Activated CD8-positive, alpha-beta T cell treated with anti-CD3 and anti-CD28 coated beads for 36 hours (primary cell): ENCODE data around the gene DCHS1. TPM values are rescaled to one million over a fixed set of nuclear protein-coding genes. Genes with fewer than 3 reads are reported as not detected.
A peak's percentile ranks its signal among the peaks of the same experiment; 100 is the strongest.

ENCODE experiments used
- ATAC-seq: fragments of 200-7000 bp; cut with Tn5 transposase; one replicate; pipeline ENCODE4 v1.10.0; 2021; ENCODE audit warnings: mild to moderate bottlenecking, moderate library complexity
- CTCF ChIA-PET: fragments of 350-600 bp; sonication (Branson Sonifier 250); formaldehyde crosslinking; loops from one replicate; lab custom pipeline; 2021; ENCODE audit warnings: antibody characterized with exemption; lab: Charles Lee
- POLR2A ChIA-PET: fragments of 350-600 bp; sonication (Branson Sonifier 250); formaldehyde crosslinking; loops from one replicate; lab custom pipeline; 2021; ENCODE audit warnings: antibody characterized with exemption; lab: Charles Lee
- DNase-seq: peaks from one replicate; pipeline ENCODE4 v3.0.0-alpha.2; 2020
- H3K27ac Mint-ChIP-seq: one replicate; pipeline ENCODE4 v1.8.0; 2021; ENCODE audit warnings: mild to moderate bottlenecking, mixed read lengths
- H3K27me3 Mint-ChIP-seq: one replicate; pipeline ENCODE4 v1.8.0; 2021; ENCODE audit warnings: mixed read lengths
- H3K36me3 Mint-ChIP-seq: one replicate; pipeline ENCODE4 v1.8.0; 2021; ENCODE audit warnings: low read depth, mixed read lengths
- H3K4me1 Mint-ChIP-seq: one replicate; pipeline ENCODE4 v1.8.0; 2021; ENCODE audit warnings: low read depth, mixed read lengths
- H3K4me3 Mint-ChIP-seq: one replicate; pipeline ENCODE4 v1.8.0; 2021; ENCODE audit warnings: mild to moderate bottlenecking, moderate library complexity, mixed read lengths
- H3K9me3 Mint-ChIP-seq: one replicate; pipeline ENCODE4 v1.8.0; 2021; ENCODE audit warnings: mixed read lengths
- intact Hi-C: fragments of 100-400 bp; cut with micrococcal nuclease; formaldehyde crosslinking; loops from one replicate; pipeline ENCODE4 v1.10.0; 2022
- total RNA-seq, 2 experiments: library from RNA; stranded (reverse); gene quantifications; one replicate each; pipeline ENCODE4 v1.2.3, GENCODE V29; 2021
- TF ChIP-seq, protein P1 (sequence below): fragments of 200-600 bp; IDR thresholded peaks from one replicate; pipeline ENCODE4 v1.8.0; 2022; ENCODE audit warnings: antibody characterized with exemption, mild to moderate bottlenecking

Gene DCHS1
- total RNA-seq, 2 experiments from 2014 or later = 1.6 TPM

- ATAC-seq (no peak), DNase-seq (no peak)
- no peaks in the 10 kb centered on the region for H3K27me3 Mint-ChIP-seq
- H3K27ac Mint-ChIP-seq = no peak overlapping the region
- POLR2A ChIA-PET = interaction anchor here (1.5 kb wide), 1 partner anchor 67 kb away, joined by 5 read pairs; no protein-coding TSS in a partner anchor
- peaks cover 20% of the 10 kb centered on the region for H3K36me3 Mint-ChIP-seq
- intact Hi-C loops = loop anchor here (10.0 kb wide), 1 partner anchor 130 kb away; no protein-coding TSS in a partner anchor
- peaks cover 16% of the 10 kb centered on the region for H3K4me1 Mint-ChIP-seq
- CTCF ChIA-PET = no interaction called here
- no peak overlapping the region for H3K4me3 Mint-ChIP-seq
- TF ChIP-seq, protein P1, sequence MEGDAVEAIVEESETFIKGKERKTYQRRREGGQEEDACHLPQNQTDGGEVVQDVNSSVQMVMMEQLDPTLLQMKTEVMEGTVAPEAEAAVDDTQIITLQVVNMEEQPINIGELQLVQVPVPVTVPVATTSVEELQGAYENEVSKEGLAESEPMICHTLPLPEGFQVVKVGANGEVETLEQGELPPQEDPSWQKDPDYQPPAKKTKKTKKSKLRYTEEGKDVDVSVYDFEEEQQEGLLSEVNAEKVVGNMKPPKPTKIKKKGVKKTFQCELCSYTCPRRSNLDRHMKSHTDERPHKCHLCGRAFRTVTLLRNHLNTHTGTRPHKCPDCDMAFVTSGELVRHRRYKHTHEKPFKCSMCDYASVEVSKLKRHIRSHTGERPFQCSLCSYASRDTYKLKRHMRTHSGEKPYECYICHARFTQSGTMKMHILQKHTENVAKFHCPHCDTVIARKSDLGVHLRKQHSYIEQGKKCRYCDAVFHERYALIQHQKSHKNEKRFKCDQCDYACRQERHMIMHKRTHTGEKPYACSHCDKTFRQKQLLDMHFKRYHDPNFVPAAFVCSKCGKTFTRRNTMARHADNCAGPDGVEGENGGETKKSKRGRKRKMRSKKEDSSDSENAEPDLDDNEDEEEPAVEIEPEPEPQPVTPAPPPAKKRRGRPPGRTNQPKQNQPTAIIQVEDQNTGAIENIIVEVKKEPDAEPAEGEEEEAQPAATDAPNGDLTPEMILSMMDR = no peak
- no peaks in the 10 kb centered on the region for H3K9me3 Mint-ChIP-seq
Observed at GRCh38 chr11:6615046-6615445, 40.6 kb downstream of the DCHS1 start.

GRCh38 chr11:6614446-6614845, 41.2 kb downstream of the DCHS1 start:
- ChIA-PET POLR2A (interaction anchor here (1.5 kb wide), 1 partner anchor 68 kb away, joined by 5 read pairs; no protein-coding TSS in a partner anchor), CTCF (interaction anchor here (2.4 kb wide), 1 partner anchor 10 kb away, joined by 10 read pairs; no protein-coding TSS in a partner anchor)
- Mint-ChIP-seq H3K9me3 (no peaks in the 10 kb centered on the region), H3K4me3 (no peak overlapping the region), H3K4me1 (peaks cover 22% of the 10 kb centered on the region), H3K36me3 (peaks cover 26% of the 10 kb centered on the region), H3K27ac (no peak overlapping the region), H3K27me3 (no peaks in the 10 kb centered on the region)
- TF ChIP-seq, protein P1 = no peak
- no peak for DNase-seq
- intact Hi-C loops = loop anchor here (10.0 kb wide), 1 partner anchor 130 kb away; no protein-coding TSS in a partner anchor
- ATAC-seq = no peak

DNA sequence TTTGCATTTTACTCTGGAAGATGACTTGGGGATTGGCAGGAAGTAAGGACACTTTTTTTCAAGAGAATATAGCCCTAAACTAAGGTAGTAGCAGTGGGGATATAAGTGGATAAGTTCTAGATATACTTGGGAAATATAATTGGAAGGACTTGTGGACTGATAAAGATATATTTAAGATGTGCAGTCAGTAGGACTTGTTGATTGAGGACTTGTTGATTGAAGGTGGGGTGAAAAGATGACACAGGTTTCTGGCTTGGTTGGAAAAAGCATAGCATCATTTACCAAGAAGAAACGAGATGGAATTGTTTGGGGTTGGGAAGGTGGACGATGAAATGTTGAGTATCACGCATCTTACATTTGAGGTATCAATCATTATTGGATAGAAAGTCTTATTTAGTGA, 42.1 kb downstream of the DCHS1 start:
- intact Hi-C loops = loop anchor here (10.0 kb wide), 1 partner anchor 131 kb away; no protein-coding TSS in a partner anchor
- TF ChIP-seq, protein P1 = no peak
- H3K4me3 Mint-ChIP-seq = no peak overlapping the region
- DNase-seq (no peak), ATAC-seq (no peak)
- H3K36me3 Mint-ChIP-seq = peaks cover 36% of the 10 kb centered on the region
- ChIA-PET POLR2A (interaction anchor here (0.9 to 3.8 kb wide), 5 partner anchors 7 to 70 kb away, joined by 3 to 13 read pairs (median 4); partner anchors contain the start of gene MRPL17), CTCF (interaction anchor here (0.7 to 3.0 kb wide), 16 partner anchors 8 to 132 kb away, joined by 3 to 32 read pairs (median 4); partner anchors contain the start of gene MRPL17)
- no peaks in the 10 kb centered on the region for H3K9me3 Mint-ChIP-seq
- no peak overlapping the region for H3K27ac Mint-ChIP-seq
- peaks cover 28% of the 10 kb centered on the region for H3K4me1 Mint-ChIP-seq
- H3K27me3 Mint-ChIP-seq = no peaks in the 10 kb centered on the region

DNA sequence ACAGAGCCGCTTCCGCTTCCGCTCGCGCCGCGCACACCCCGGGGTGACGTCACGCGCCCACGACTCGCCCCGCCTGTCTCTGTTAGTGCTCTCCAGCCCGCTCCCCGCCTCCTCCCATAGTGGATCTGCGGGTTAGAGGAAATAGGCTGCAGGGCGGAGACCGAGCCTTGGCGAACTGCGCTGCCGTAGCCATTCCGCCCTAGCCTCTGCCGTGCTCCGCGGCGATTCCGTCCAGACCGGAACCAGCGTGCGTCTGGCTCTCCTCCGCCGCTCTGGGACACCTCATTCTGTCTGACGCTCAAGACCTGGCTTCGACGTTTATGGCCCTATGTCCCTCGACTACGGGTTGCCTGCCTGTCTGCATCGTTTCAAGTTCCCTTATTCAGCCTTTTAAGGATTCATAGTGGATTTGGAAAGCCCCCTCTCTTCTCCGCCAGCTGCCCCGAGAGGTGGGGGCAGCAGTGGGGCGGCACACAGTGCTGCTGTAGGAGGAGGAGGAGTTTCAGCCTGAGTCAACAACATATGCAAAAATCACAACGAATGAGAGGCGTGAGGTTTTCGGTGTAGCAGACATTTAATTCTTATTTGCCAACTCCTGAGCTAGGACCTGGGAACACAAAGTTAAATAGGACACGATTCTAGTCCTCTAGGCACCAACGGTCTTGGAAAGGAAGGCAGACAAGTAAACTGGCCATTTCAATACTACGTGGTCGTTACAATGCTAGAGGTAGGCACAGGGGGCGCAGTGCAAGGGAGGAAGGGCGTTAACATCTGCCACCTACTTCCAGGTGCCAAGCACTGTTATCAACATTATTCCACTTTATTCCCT, 43.2 kb downstream of the DCHS1 start, which contains the start of gene TAF10:
Gene TAF10 (minus strand): TSS at position 4 of the 829 bp plus-strand sequence. CDS start 27 bp downstream, outside the sequence.
- H3K4me1 Mint-ChIP-seq = peaks cover 38% of the 10 kb centered on the region
- H3K27ac Mint-ChIP-seq = peak within 1 kb of the TSS; percentile 92
- intact Hi-C loops = loop anchor here (10.0 kb wide), 1 partner anchor 132 kb away; no protein-coding TSS in a partner anchor
- no peaks in the 10 kb centered on the region for H3K9me3 Mint-ChIP-seq
- ChIA-PET POLR2A (interaction anchor here (0.7 to 3.8 kb wide), 11 partner anchors 8 to 71 kb away, joined by 3 to 13 read pairs (median 4); partner anchors contain the start of gene MRPL17), CTCF (interaction anchor here (0.6 to 3.0 kb wide), 30 partner anchors 8 to 233 kb away, joined by 3 to 32 read pairs (median 4); partner anchors contain the start of genes ARFIP2, MRPL17 and TIMM10B)
- TF ChIP-seq, protein P1 = peak; percentile 69
- no peaks in the 10 kb centered on the region for H3K27me3 Mint-ChIP-seq
- peaks cover 45% of the 10 kb centered on the region for H3K36me3 Mint-ChIP-seq
- no peak within 1 kb of the TSS for H3K4me3 Mint-ChIP-seq
- peak; percentile 98 for DNase-seq
- peak; percentile 88 for ATAC-seq
